Measurements from ENCODE around the gene DPP7. TPM values are rescaled to one million over a fixed set of nuclear protein-coding genes. Genes with fewer than 3 reads are reported as not detected.

Gene DPP7
- total and polyA plus RNA-seq, 2 of the 8 experiments (the other 6 are each of a cell fraction or from before 2014, with no cell fraction given), result 21.2 to 26.8 TPM

- CTCF ChIA-PET (ENCODE audit: partially characterized antibody), result interaction anchor here (0.6 to 1.2 kb wide), 2 partner anchors 43 to 78 kb away, joined by 3 to 4 read pairs; partner anchors contain the start of genes ANAPC2 and SSNA1
- H2BK12ac ChIP-seq (ENCODE audit: low read depth, low read length), result no peak overlapping the region
- no peak for FAIRE-seq
- TF ChIP-seq MAFK (IDR thresholded peaks at IDR 0.05; ENCODE audit: low read depth, low read length), result no peak
- TF ChIP-seq EP300 (IDR thresholded peaks at IDR 0.05; ENCODE audit: borderline replicate concordance in 1 of 2, low read depth in 2 of 2, low read length in 2 of 2), result no peak
- TF ChIP-seq YY1 (IDR thresholded peaks at IDR 0.05; ENCODE audit: low read depth, low read length), result no peak
- no peak for TF ChIP-seq HDAC6 (IDR thresholded peaks at IDR 0.05; ENCODE audit: low read depth, low read length)
- no peak for TF ChIP-seq ATF3 (IDR thresholded peaks at IDR 0.05; ENCODE audit: insufficient read depth, low read depth, low read length)
- no peak for TF ChIP-seq TCF12 (IDR thresholded peaks at IDR 0.05; ENCODE audit: low read depth, low read length)
- no peak for TF ChIP-seq SUZ12 (IDR thresholded peaks at IDR 0.05; ENCODE audit: low read length)
- no peak for TF ChIP-seq CEBPB (IDR thresholded peaks at IDR 0.05; ENCODE audit: low read depth, low read length)
- no peak for TF ChIP-seq ZNF274 (IDR thresholded peaks at IDR 0.05; ENCODE audit: borderline replicate concordance, extremely low read depth, low read length)
- no peak for TF ChIP-seq SIRT6 (IDR thresholded peaks at IDR 0.05; ENCODE audit: low read length)
- no peak for TF ChIP-seq SP4 (IDR thresholded peaks at IDR 0.05; ENCODE audit: low read length)
Measured at GRCh38 chr9:137110911-137111787, 3.4 kb downstream of the DPP7 start.

More at GRCh38 chr9:137110911-137111787, 3.4 kb downstream of the DPP7 start:
- H3K9me3 ChIP-seq (ENCODE audit: insufficient read depth in 2 of 2, low read depth in 1 of 2, low read length in 1 of 2), result no peaks in the 10 kb centered on the region
- DNase-seq (ENCODE audit: low read depth in 1 of 2, low spot score in 2 of 2), result no peak
- H3K27ac ChIP-seq (ENCODE audit: low read depth, low read length), result no peak overlapping the region
- H2BK5ac ChIP-seq (ENCODE audit: low read depth, low read length), result no peak overlapping the region
- H3K36me3 ChIP-seq (ENCODE audit: control insufficient read depth in 2 of 4, insufficient read depth in 4 of 4, low read length in 3 of 4), result peaks cover 0 to 5% (median under 1%) of the 10 kb centered on the region in 4 experiments; a peak in 3 of 8 replicates
- H3K27me3 ChIP-seq (replicated peaks in 1 of 4; ENCODE audit: control insufficient read depth in 3 of 4, extremely low read depth in 1 of 4, insufficient read depth in 3 of 4, low read length in 3 of 4), result peaks cover 15 to 34% (median 29%) of the 10 kb centered on the region in 4 experiments
- no peak overlapping the region for H3K23ac ChIP-seq (ENCODE audit: insufficient read length)
- H3K4ac ChIP-seq (replicated peaks; ENCODE audit: insufficient read length, low read depth, low read length), result no peak overlapping the region
- WGBS, 2 experiments (ENCODE audit: extremely low coverage in 1 of 2, insufficient coverage in 1 of 2, insufficient read length in 1 of 2, insufficient replicate concordance in 2 of 2, low coverage in 1 of 2, low lambda C conversion rate in 2 of 2, missing lambda C conversion rate in 1 of 2), result 86% methylated on average over 26 of the region's 28 CpGs; no CpG with 5 or more reads in 1 of the 2 experiments
- POLR2A ChIA-PET (ENCODE audit: partially characterized antibody), result interaction anchor here (1.3 kb wide), 1 partner anchor 37 kb away, joined by 4 read pairs; no protein-coding TSS in a partner anchor
- no peak overlapping the region for H2BK20ac ChIP-seq (ENCODE audit: low read length)
- H4K5ac ChIP-seq (ENCODE audit: insufficient read length, low read depth, low read length), result no peak overlapping the region
- H4K91ac ChIP-seq (replicated peaks; ENCODE audit: insufficient read length, low read length), result no peak overlapping the region
- H2BK15ac ChIP-seq (ENCODE audit: low read length), result no peak overlapping the region
- no peak overlapping the region for H2AFZ ChIP-seq (ENCODE audit: low read length)
- no peaks in the 10 kb centered on the region for H3K79me1 ChIP-seq (ENCODE audit: low read depth, low read length)
- peaks cover 0 to 7% (median under 1%) of the 10 kb centered on the region in 4 experiments; a peak in 3 of 7 replicates for H3K4me1 ChIP-seq (replicated peaks in 1 of 4; ENCODE audit: control insufficient read depth in 3 of 4, insufficient read depth in 4 of 4, low read length in 3 of 4)
- H3K56ac ChIP-seq (replicated peaks; ENCODE audit: insufficient read length, low read depth, low read length), result no peak overlapping the region
- no peak overlapping the region for H3K4me3 ChIP-seq (ENCODE audit: extremely low read depth in 1 of 4, insufficient read depth in 2 of 4, low read depth in 3 of 4, low read length in 4 of 4)
- peaks cover 0 to 4% of the 10 kb centered on the region in 2 experiments for H4K20me1 ChIP-seq (replicated peaks in 1 of 2; ENCODE audit: control insufficient read depth in 1 of 2, insufficient read depth in 2 of 2, low read length in 2 of 2)
- peaks cover 3% of the 10 kb centered on the region; the same call in 1 of the 2 replicates for H3K23me2 ChIP-seq (ENCODE audit: low read depth, low read length)
- no peak overlapping the region for H2BK120ac ChIP-seq (replicated peaks; ENCODE audit: low read depth, low read length)
- no peaks in the 10 kb centered on the region for H3K79me2 ChIP-seq (ENCODE audit: control insufficient read depth in 1 of 2, insufficient read depth in 2 of 2, low read length in 2 of 2)
- H3K14ac ChIP-seq (ENCODE audit: insufficient read length), result no peak overlapping the region
- no peak overlapping the region for H4K8ac ChIP-seq (ENCODE audit: extremely low read depth, insufficient read depth, low read length)
- H3K18ac ChIP-seq (ENCODE audit: extremely low read depth, low read length), result no peak overlapping the region
- no peak overlapping the region for H3K9ac ChIP-seq (replicated peaks in 1 of 4; ENCODE audit: extremely low read depth in 1 of 4, low read depth in 3 of 4, low read length in 3 of 4)
- H3K4me2 ChIP-seq (ENCODE audit: insufficient read depth in 1 of 2, low read depth in 2 of 2, low read length in 2 of 2), result no peak overlapping the region
- H2AK5ac ChIP-seq (ENCODE audit: low read depth, low read length), result no peak overlapping the region
